ENCODE data around the gene UBL7.

- TF ChIP-seq EZH2phosphoT487 (IDR thresholded peaks at IDR 0.05; ENCODE audit: insufficient read depth, low read depth) = no peak
- TF ChIP-seq EZH2 (IDR thresholded peaks at IDR 0.05; ENCODE audit: insufficient read depth, poor library complexity, severe bottlenecking) = no peak
Measured at GRCh38 chr15:74444106-74445062, 16.6 kb downstream of the UBL7 start.

Data from GM23248 (cell line).